Stimulated activated CD4-positive, alpha-beta T cell treated with anti-CD3 and anti-CD28 coated beads, Interleukin-4, amount 100 ng/mL, for 24 hours (primary cell): ENCODE results near the gene MARCHF10.
A peak's percentile ranks its signal among the peaks of the same experiment; 100 is the strongest.

Experiments
- DNase-seq: peaks from one replicate; pipeline ENCODE4 v3.0.0-alpha.2; 2020

MARCHF10 gene

DNA sequence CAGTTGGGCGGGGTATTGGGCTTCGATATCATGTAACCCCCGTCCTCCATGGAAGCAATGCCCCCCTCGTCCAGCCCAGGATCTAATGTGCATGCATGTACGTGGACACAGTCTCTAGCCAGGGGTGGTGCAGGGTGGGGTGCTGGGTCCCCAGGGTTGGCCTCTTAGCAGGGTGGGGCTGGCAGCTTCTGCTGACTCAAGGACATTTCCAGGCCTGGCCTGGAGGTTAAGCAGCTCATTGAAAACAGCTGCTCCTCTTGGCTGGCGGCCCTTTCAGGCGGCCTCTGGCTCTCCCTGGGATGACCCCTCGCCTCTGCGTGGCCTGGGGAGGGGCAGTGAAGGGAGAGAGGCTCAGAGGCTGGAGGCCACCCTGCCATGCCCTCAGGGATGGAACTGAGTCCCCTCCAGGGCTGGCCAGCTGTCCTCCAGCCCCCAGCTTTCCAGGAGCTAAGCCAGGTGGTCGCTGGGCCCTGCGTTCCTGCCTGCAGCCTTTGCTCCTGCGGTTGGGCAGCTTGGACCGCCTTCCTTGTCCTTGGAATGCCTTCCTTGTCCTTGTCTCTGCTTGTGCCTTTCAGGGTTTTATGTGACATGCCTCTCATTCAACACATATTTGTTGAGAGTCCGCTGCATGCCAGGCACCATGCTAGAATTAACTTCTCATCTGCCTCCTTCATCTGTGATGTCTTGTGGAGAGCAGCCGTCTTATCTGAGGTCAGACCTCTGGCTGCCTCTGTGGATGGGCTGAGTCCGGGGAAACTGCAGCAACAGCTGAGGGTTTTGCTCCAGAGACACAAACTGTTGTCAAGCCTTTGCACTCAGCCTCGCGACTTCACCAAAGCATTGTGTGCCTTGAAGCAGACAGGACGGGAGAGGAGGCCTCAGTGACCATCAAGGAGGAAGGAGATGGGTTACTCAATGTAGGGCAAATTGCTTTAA is 154.0 kb downstream of the MARCHF10 start:
- peak; percentile 22 for DNase-seq

DNA sequence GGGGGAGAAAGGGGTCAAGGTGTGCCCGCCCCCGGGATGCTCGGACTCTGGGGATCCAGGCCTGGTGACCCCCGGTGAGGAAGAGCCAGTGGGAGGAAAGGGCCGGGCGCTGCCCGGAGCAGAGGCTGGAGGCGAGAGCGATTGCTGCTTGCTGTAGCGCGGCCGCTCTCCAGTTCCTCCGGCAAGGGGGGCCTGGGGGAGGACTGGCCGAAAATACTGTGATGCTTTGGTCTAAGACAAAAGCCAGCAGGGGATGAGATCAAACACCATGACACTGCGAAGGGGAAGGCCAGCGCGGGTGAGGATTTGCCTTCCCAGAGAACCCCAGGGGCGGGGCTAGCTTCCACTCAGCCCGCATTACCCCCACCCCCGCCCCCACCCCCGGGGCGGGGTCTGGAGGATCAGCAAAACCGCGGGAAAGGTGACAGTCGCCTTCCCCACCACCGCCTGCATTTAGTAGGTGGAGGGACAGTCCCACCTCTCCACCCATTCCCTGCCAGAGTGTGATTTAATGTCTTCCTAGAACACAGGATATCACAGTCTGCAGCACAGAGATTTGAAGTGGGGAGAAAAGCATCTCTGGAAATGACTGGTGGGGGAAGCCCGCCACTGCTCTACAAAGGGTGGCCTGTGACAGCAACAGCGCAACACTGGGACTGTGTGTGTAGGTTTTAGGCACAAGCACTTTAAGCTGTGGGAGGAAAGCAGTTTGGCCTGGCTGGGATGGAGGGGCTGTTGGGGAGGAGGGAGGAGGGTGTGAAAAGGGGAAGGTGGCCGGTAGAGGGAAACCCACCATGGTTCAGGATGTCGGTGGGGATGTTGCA is 154.9 kb downstream of the MARCHF10 start:
- DNase-seq: peak; percentile 91

- DNase-seq: peak; percentile 20
These were observed 155.7 kb downstream of the MARCHF10 start for GRCh38 chr17:62652251-62653001.
